GM20000 (cell line): ENCODE results near the gene FITM2.
"Not testable (repeated sequence)": the region's sequence is repeated elsewhere in the genome, so short reads cannot be mapped to it uniquely, and the experiment has no call there.

Experiments used
- DNase-seq: peaks from one replicate; pipeline ENCODE4 v3.0.0; 2012; ENCODE audit warnings: low spot score
- TF ChIP-seq, protein P1 (sequence below): IDR thresholded peaks from 2 replicates; pipeline ENCODE4 v1.5.1; 2012; ENCODE audit warnings: mild to moderate bottlenecking, control low read depth; ENCODE audit errors: extremely low read depth, missing control alignments

Gene FITM2

DNA sequence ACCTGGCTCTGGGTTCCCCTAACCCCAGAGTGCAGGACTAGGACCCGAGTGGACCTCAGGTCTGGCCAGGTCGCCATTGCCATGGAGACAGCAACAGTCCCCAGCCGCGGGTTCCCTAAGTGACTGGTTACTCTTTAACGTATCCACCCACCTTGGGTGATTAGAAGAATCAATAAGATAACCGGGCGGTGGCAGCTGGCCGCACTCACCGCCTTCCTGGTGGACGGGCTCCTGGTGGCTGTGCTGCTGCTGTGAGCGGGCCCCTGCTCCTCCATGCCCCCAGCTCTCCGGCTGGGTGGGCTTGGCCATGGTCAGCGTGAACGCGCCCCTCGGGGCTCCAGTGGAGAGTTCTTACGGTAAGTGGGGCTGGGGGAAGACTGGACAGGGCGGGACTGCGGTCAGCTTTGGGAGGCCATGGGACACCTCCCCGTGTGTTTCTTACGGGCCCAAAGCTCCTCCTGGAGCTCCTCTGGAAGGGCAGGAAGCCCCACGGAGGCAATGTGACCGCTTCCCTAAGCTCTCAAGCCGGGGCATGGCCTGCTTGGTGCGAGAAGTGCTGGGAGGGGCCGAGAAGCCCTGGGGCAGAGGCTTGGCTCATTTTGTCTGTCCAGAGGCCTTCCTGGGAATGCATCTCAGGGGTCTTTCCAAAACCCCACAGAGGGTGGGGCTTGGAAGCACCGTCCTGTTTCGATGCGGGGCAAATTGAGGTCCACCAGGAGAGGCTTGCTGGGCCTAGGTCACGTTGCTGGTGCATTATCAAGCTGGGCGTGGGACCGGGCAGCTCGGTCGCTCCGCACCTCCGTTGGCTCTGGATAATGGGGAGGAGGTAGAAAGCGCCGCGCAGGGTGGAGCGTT is 44.7 kb upstream of the FITM2 start, which contains the start of gene HNF4A:
HNF4A (plus strand) TSS at position 202 of the 855 bp plus-strand sequence; CDS start at position 308, 106 bp downstream.
- DNase-seq, result no peak

DNA sequence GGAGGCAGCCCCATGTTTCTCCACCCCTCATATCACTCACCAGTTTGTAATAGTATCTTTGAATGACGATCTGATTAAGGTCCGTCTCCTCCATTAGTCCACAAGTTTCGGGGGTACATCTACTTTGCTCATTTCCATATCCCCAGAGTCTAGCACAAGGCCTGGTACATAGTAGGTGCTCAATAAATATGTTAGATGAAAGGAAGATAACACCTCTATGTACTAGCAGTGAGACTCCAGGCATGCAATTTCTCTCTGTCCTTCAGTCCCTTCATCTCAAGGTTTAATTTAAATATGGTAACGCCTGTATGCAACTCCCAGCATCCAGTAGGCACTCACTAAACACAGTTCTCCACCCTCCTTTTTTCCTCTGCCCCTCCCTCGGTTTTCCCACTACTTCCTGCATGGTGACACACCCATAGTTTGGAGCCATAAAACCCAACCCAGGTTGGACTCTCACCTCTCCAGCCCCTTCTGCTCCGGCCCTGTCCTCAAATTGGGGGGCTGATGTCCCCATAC is 44.0 kb upstream of the FITM2 start:
- no peak for DNase-seq
- TF ChIP-seq, protein P1, sequence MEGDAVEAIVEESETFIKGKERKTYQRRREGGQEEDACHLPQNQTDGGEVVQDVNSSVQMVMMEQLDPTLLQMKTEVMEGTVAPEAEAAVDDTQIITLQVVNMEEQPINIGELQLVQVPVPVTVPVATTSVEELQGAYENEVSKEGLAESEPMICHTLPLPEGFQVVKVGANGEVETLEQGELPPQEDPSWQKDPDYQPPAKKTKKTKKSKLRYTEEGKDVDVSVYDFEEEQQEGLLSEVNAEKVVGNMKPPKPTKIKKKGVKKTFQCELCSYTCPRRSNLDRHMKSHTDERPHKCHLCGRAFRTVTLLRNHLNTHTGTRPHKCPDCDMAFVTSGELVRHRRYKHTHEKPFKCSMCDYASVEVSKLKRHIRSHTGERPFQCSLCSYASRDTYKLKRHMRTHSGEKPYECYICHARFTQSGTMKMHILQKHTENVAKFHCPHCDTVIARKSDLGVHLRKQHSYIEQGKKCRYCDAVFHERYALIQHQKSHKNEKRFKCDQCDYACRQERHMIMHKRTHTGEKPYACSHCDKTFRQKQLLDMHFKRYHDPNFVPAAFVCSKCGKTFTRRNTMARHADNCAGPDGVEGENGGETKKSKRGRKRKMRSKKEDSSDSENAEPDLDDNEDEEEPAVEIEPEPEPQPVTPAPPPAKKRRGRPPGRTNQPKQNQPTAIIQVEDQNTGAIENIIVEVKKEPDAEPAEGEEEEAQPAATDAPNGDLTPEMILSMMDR, result no peak

More for the DNA sequence above, 44.7 kb upstream of the FITM2 start, which contains the start of gene HNF4A:
- TF ChIP-seq, protein P1, result no peak

DNA sequence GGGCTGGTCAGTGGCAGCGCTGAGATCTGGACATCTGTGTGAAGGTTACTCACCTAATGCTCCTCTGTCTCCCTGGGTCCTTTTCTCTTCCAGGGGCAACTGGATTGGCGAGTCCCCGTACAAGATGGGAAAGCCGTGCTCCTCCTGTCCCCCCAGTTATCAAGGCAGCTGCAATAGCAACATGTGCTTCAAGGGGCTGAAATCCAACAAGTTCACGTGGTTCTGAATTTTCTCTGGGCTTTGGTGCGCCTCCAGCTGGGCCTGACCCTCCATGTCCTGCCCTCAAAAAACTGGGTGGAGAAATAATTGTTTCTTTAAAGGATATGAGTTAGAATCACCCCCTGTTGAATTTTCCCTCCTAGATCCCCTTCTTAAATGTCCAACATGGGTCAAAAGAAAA is 39.6 kb upstream of the FITM2 start:
- TF ChIP-seq, protein P1, result no peak
- DNase-seq, result no peak

DNA sequence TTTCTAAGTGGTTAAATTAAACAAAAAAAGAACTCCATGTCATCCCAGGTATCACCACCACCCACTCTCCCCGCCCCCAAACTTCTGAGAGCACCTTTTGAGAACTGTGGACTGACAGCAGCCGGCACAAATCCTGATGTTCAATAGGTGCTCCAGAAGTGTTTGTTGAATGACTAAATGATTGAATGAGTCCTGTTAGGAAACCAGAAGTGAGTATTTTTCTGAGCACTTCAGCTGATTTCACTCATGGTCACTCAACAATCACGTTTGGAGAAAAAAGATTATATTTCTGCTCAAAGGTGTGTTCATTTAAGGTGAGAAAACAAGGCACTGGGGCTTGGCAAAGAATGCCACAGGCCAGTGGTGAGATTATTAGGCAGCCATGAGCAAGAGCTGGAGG is 38.3 kb upstream of the FITM2 start:
- no peak for DNase-seq
- TF ChIP-seq, protein P1, result no peak

DNA sequence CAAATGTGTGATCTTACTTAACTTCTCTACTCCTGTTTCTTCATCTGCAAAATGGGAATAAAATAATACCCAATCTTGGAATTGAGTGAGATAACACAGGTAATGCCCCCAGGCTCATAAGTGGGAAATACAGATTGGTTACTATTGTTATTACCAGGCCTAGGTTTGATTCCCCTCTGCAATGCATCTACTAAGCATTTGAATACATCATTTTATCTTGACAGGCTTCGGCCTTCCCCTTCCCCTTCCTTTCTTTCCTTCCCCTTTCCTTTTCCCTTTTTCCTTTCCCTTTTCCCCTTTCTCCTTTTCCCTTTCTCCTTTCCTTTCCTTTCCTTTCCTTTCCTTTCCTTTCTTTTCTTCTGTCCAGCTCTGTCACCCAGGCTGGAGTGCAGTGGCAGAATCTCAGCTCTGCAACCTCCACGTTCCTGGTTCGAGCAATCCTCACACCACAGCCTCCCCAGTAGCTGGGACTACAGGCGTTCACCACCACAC is 37.2 kb upstream of the FITM2 start:
- TF ChIP-seq, protein P1, result no peak
- no peak for DNase-seq

DNA sequence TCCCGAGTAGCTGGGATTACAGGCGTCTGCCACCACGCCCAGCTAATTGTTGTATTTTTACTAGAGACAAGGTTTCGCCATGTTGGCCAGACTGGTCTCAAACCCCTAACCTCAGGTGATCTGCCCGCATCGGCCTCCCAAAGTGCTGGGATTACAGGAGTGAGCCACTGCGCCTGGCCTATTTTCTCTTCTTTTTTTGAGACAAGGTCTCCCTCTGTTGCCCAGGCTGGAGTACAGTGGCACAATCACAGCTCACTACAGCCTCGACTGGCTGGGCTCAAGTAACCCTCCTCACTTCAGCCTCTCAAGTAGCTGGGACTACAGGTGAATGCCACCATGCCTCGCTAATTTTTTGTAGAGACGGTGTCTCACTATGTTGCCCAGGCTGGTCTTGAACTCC is 34.9 kb upstream of the FITM2 start:
- not testable (repeated sequence) for DNase-seq

DNA sequence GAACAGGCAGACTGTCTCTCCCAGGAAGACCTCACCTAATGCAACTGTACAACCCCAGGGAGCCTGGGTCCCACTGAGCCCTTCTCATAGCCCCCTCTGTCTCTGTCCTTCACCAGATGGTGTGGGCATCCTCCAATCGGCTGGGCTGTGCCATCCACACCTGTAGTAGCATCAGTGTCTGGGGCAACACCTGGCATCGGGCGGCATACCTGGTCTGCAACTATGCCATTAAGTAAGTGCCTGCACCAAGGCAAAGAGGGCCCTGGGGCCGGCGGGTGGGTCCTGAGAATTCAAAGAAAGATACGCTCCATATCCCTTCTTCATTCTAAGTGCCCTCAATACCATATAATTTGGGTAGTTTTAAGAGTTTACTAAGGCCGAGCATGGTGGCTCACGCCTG is 34.1 kb upstream of the FITM2 start:
- TF ChIP-seq, protein P1, result no peak
- DNase-seq, result no peak
